HG02885 (cell line): ENCODE data around the gene FGF12.
A peak's percentile ranks its signal among the peaks of the same experiment; 100 is the strongest.
"Not testable (repeated sequence)": the region's sequence is repeated elsewhere in the genome, so short reads cannot be mapped to it uniquely, and the experiment has no call there.

Experiments used
- ATAC-seq: cut with Tn5 transposase; IDR thresholded peaks from one replicate; pipeline ENCODE4 v1.9.1; 2021; ENCODE audit warnings: mild to moderate bottlenecking; ENCODE audit not compliant: unreplicated experiment, poor library complexity

Gene FGF12

DNA sequence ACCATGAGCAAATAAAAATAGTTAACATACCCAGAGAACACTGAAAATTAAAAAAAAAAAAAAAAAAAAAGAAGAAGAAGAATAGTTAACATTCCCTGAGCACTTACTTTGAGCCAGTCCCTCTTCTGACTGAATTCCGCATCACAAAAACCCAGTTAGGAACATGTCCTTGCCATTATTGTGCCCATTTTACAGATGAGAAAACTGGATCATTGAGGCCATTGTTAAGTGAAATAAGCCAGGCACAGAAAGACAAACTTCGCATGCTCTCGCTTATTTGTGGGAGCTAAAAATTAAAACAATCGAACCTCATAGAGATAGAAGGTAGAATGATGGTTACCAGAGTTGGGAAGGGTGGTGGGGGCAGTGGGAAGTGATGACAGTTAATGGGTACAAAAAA lies 119.5 kb downstream of the FGF12 start:
- no peak for ATAC-seq

DNA sequence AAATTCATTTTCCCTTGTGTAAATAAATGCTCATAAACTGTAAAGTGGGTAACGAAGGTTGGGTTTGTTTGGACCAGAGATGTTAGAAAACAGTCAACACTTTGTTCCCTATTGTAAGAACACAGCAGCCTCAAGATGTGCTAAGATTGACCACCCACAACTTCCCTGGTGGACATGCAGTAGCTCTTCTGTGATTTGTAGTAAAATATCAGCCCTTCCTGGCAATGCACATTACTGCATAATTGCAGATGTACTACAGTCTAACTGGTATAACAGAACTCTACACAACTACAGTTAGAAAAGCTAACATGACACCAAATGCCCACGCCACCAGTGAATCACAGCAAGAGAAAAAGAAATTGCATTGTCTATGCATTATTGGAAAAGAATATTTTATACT lies 129.4 kb downstream of the FGF12 start:
- no peak for ATAC-seq

DNA sequence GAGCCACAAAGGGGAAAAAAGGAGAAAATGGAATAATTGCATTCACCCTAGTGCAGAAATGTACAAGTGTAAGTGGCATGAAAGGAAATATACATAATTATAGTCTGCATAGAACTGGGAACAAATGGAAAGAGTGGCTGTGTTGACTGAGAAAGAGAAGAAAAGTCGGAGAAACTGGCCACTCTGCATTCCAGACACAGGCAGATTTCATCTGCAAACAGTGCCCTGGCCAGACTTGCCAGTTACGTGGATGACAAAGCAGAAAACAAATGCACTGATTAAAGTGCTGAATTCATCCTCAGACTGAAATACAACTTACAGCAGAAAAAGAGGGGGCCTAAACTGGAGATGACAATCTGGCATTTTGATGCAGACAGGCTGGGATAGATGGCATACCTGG lies 129.8 kb downstream of the FGF12 start:
- ATAC-seq = no peak

DNA sequence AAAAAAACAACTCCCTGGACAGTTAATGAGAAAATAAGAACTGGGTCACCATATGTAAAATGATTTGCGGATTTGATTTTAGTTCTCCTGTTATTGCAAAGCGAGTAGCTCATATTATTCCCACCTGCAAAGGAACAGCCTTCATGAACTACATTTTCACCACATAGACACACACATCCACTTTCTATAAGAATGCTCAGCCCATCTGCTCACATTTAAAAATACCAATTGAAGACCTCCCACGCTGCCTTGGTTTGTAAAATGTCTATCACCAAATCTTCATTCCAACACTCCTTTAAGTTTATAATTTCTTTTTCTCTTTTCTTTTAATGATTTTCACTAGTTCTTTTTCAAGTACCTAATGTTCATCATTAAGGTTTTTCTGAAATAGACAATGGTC lies 148.6 kb downstream of the FGF12 start:
- no peak for ATAC-seq

DNA sequence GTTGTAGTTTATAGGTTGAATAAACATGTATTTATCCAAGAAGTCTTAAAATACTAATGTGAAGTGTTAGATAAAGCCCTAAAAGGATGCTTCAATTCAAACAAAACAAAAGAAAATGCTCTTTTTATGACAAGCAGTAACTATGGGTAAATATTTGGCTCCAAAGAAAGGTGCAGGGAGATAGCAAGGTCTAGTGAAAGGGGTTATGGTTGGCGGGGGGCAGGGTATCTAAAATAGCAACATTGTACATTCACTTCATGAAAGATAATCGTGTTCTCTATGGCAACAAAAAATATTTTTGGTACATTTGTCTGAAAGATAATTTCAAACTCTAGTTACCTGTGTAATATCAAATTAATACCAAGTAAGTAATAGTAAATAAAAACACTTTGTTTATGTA lies 149.5 kb downstream of the FGF12 start:
- no peak for ATAC-seq

DNA sequence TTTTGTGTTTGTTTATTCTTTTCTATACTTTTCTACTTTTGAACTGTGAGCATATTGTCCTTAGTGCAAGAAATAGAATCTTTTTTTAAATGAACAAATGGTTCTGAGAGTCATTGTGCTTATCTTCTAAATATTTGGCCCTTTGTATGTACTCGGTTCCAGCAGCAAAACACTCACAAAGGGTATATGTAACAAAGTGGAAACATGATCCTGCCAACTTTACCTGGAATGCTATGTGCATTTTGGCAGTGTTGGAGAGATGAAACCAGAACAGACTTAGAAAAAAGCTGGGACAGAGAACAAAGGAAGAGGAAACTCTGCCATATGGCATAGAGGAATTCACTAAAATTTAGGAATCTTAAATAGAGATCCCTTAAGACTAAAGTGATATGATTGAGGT lies 150.1 kb downstream of the FGF12 start:
- no peak for ATAC-seq

DNA sequence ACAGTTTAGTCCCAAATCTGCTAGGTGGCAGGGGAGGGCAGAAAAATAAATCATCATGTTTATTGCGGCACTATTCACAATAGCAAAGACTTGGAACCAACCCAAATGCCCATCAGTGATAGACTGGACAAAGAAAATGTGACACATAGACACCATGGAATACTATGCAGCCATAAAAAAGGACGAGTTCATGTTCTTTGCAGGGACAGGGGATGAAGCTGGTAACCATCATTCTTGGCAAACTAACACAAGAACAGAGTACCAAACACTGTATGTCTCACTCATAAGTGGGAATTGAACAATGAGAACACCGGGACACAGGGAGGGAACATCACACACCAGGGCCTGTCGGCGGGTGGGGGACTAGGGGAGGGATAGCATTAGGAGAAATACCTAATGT lies 150.6 kb downstream of the FGF12 start:
- not testable (repeated sequence) for ATAC-seq

DNA sequence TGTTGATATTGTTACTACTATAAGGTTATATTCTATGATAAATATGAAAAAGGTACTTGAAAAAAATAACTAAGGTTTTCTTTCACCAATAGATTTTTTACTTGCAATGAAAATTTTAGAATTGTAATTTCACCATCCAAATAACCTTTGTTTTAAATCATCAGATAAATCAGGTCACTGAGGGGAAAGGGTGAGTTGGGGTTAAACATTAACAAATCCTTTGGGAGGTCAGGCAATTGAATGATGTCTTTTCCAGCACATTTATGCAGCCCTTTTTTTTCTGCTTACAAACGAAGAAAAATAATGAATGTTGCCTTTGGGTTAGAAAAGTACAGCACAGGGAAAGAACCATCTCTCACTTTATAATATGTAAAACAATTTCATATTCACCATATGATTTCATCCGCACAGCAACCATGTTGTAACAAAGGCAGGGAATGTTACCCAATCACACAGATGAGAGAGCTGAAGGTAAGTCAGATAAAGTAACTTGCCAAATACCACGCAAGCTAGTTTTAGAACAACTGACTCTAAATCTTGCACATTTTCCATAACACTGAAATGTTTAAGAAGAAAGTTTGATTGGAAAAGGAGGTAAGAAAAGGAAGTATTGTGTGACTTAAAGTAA lies 151.3 kb downstream of the FGF12 start:
- ATAC-seq = no peak

DNA sequence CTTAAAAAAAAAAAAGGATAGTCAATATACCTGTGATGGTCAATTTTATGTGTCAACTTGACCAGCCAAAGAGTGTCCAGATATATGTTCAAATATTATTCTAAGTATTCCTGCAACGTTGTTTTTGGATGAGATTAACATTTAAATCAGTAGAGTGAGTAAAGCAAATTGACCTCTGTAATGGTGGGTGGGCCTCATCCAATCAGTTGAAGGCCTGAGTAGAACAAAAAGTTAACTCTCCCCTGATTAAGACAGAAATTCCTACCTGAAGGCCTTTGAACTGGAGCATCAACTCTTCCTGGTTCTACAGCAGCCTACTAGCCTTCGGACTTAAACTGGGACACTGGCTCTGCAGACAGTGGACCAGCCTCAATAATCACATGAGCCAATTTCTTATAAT lies 154.1 kb downstream of the FGF12 start:
- ATAC-seq = no peak

DNA sequence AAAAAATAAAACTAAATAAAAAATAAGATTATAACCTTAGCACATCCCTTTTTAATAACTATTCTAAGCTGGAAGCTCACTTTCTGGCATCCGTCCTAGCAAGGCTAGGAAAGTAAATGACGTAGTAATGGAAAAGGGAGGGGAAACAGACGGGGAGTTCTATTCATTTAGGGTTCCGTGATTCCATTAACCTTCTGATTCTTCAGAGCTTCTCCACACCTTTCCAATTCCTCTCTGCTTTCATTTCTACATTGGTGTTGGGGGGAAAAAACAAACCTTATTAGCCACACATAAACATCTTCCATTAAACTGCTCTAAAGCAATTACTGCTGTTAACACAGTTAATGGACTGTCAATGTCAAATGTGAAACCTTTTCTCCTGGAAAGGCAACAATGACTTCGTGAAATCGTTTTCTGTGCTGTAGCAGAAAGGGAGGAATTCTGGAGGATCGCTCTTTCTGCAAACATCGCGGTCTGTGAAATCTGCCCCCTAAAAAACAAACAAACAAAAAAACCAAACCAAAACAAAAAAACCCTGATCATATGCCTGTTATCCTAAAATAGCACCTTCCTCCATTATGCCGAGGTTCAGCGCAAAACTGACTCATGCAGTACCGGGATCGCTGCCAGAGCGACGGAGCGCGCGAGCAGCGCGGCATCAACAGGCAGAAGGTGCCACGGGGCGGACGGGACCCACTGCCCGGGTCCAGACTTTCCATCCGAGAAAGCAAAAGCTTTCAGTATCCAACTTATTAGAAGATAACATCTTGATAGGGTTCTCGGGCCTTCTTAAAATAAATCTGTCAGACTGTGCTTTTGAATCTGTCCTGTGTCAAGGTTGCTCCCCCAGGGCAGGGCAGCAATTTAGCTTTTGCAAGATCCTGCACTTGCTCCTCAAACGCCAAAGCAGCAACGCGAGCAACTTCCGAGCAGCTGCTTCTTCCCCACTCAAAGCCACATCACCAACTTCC lies 156.2 kb downstream of the FGF12 start:
- ATAC-seq = peak; percentile 55

DNA sequence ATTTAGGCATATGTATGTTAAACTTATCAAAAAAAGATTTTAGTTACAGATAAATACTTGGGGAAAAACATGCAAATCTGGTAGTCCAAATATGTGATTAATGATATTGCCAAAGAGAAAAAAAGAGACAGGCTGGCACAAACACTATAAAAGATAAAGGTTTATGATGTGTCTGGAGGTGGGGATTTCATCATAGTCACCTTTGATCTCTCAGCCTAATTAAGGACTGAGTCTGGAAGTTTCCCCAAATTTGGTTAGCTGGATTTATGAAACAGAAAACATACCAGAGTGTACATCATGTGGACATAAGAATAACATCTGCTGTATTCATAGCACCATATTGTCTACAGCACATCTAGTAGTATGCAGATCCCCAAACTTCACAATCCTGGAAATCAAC lies 157.0 kb downstream of the FGF12 start:
- ATAC-seq = no peak

DNA sequence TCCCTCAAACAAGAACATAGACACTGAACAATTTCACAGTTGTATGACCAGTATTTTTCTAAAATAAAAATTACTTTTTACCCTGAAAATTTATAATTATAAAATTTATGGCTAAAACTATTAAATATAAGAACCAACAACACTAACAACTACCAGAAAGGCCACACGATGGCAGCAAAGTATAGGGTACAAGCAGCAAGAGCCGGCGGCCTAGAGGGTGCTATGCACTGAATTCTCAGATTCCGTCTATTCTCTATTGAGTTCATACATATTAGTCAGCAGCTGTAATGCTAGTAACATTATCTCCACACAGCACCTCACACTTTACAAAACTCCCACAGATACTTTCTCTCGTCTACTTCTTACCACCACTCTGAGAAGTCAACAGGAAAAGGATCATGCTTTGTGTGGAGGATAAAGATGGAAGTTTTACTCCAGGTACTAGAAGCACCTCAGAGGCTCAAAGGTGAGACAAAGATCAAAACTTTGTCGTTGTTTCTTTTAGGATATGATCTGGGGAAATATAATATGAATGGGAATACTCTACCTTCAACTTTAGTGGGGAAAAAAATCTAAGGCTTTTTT lies 160.5 kb downstream of the FGF12 start:
- ATAC-seq = peak; percentile 84

DNA sequence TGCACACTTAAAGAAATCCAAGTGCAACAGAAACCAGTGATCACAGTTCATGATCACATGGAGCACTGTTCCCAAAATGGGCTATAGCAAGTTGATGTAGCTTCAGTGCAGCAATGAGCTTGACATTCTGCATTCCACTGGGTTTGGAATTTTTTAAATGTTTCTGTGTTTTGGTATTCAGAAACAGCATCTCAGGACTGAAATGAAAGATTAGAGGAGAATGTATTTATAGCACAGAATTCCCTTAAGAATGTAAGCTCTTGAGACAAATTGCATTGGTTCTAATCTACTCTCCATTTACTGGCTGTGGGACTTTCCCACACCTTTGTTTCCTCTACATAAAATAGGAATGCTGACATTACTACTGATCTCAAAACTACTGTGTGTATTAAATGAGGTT lies 162.7 kb downstream of the FGF12 start:
- no peak for ATAC-seq

DNA sequence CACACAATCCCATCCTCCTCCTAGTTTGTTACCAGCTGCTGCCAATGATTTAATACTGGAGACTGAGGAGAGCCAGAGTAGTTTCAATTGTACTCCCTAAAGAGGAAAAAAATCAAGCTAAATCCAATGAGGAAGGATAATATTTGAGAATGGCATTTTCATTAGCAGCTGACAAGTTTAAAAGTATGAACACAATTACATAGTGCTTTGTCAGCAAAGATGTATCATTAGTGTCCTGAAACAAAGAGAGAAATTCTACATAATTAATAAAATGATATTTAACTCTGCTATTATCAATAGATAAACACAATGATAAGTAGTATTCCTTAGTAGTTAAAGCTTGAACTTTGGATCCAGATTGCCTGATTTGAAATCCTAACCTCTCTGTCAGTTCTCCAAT lies 163.9 kb downstream of the FGF12 start:
- no peak for ATAC-seq

DNA sequence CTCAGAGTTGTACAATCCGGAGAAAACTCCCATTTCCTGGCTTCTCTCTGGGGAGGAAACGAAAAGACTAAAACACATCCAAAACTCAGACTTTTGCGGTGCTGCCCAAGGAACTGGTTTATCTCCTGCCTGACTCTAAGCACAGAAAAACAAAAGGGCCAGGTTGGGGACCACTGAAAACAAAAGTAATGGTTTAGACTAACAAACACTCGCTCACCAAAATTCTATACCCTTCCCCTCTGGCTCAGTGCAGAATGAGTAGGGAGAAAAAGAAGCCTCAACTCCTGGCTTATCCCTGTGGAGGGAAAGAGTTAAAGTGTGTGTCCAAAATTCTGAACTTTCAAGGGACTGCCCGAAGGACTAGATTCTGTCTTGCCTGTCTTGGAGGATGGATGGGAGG lies 173.6 kb downstream of the FGF12 start:
- no peak for ATAC-seq

DNA sequence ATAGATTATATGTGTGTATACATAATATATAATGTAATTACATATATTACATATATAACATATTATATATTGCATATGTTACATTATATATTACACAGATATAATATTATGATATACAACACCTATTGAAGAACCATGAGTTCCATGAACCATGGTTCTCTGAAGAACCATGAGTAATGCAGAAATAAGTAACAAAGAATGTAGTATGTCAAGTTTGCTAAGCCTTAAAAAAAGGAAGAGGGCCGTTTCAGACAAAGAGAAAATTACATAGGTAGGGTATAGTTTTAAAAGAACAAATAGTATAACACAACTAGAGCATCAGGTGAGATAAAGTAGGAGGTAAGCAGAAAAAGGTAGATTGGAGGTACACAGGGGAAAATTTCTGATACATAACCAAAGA lies 177.0 kb downstream of the FGF12 start:
- ATAC-seq = no peak

DNA sequence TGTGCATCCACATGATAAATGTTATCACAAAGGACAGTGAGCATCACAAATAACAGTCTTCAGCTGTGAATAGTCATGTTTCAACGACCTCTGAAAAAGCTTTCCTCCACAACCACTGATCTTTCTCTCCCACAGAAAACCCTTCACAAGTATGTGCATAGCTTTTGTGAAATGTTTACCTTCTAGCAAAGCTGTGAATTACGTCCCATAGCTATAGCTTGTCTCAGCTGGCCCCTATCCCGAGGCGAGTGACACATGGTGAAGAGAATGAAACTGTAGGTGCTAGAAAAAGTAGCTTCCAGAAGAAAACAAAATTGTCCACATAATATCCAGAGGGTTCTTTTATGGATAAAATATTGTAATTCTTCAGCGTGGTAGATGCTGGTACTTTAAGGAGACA lies 182.0 kb downstream of the FGF12 start:
- no peak for ATAC-seq

DNA sequence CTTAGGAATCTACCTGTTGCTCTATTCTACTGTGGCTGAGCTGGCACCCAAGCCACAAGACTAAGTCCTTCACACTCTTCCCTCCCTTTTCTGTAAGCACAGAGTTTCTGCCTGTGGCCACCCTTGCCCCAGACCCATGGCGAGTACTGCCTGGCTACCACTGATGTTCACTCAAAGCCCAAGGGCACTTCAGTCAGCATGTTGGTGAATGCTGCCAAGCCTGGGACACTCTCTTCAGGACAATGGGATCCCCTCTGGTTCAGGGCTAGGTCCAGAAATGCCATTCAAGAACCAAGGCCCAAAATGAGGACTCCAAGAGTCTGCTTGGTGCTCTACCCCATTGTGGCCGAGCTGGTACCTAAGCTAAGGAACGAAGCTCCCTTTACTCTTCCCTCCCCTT lies 184.2 kb downstream of the FGF12 start:
- no peak for ATAC-seq

DNA sequence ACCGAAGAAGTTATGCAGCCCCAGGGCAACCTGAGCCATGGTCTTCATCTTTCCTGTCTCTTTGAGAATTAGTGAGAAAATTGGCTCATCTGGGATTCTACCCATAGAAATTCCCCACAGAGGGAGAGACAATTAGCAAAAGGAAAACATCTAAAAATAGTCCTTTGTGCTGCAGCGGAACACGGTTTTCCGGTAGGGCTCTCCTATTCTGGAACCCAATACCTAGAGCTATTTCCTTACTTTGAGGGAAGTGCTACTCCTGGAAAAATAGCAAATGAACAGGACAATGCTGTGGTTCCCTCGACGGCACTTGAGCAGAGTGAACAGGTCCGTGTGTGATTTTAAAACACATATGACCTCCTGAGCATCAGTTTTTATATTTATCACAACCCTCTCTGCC lies 210.5 kb downstream of the FGF12 start:
- ATAC-seq = no peak

DNA sequence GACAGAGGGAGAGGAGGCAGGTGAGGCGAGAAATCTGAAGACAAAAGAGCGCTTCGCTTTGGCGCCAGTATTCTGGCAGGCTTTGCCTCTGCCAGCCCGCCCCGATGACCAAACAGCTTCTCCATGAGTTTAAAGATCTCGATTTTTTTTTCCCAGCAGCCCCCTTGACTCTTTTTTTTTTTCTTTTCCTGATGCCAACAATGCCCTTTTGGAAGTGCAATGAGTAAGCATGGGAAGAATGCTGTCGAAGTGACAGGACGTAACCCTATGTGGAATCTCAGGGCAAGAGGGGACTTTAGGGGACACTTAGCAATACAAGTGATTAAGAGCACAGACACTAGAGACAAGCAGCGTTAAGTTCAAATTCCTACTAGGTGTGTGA lies 211.7 kb downstream of the FGF12 start:
- ATAC-seq = no peak
